PC-3 (cell line): Measurements from ENCODE around the gene KDM4C. TPM values are rescaled to one million over a fixed set of nuclear protein-coding genes. Genes with fewer than 3 reads are reported as not detected.

ENCODE experiments used
- ATAC-seq: fragments of 200-7000 bp; cut with Tn5 transposase; 2 replicates; pipeline ENCODE4 v1.9.1; 2020; ENCODE audit warnings: mild to moderate bottlenecking, moderate library complexity
- BruUV-seq: library from RNA; stranded (reverse); fragments of 400-500 nt; replicated peaks from 2 replicates; lab custom pipeline; 2021; lab: Mats Ljungman, UMichigan
- CTCF ChIA-PET: fragments of 300-600 bp; sonication (Branson Sonifier 250); formaldehyde crosslinking; loops from one replicate; lab custom pipeline; 2022; ENCODE audit warnings: antibody characterized with exemption; lab: Charles Lee
- POLR2A ChIA-PET: fragments of 300-600 bp; sonication (Branson Sonifier 250); formaldehyde crosslinking; loops from one replicate; lab custom pipeline; 2022; ENCODE audit warnings: antibody characterized with exemption; ENCODE audit not compliant: unreplicated experiment; lab: Charles Lee
- DNase-seq: peaks from one replicate; pipeline ENCODE4 v3.0.0-alpha.2; 2015
- H2AFZ ChIP-seq: fragments of 300-600 bp; sonication (generic); 2 replicates; pipeline ENCODE4 v1.6.0; 2016; ENCODE audit warnings: antibody characterized with exemption, low read length
- H3F3A ChIP-seq: fragments of 300-600 bp; sonication (generic); one replicate; pipeline ENCODE4 v1.6.0; 2017; ENCODE audit warnings: antibody characterized with exemption, low read length, control low read depth, mild to moderate bottlenecking; ENCODE audit not compliant: unreplicated experiment
- H3K27ac ChIP-seq: fragments of 300-600 bp; sonication (generic); 2 replicates; pipeline ENCODE4 v1.5.1; 2016; ENCODE audit warnings: mild to moderate bottlenecking, low read length
- H3K27me3 ChIP-seq: fragments of 300-600 bp; sonication (generic); 2 replicates; pipeline ENCODE4 v1.6.1; 2016; ENCODE audit warnings: low read length, mixed read lengths
- H3K36me3 ChIP-seq: fragments of 300-600 bp; sonication (generic); 2 replicates; pipeline ENCODE4 v1.6.1; 2016; ENCODE audit warnings: low read depth, mixed run types, low read length, mixed read lengths
- H3K4me1 ChIP-seq: fragments of 300-600 bp; sonication (generic); 2 replicates; pipeline ENCODE4 v1.5.1; 2016; ENCODE audit warnings: low read length; ENCODE audit not compliant: insufficient read depth
- H3K4me2 ChIP-seq: fragments of 300-600 bp; sonication (generic); 2 replicates; pipeline ENCODE4 v1.6.0; 2016; ENCODE audit warnings: low read length
- H3K4me3 ChIP-seq: fragments of 300-600 bp; sonication (generic); 2 replicates; pipeline ENCODE4 v1.5.1; 2016; ENCODE audit warnings: mild to moderate bottlenecking, low read length, mixed read lengths
- H3K79me2 ChIP-seq: fragments of 300-600 bp; sonication (generic); 2 replicates; pipeline ENCODE4 v1.6.1; 2017; ENCODE audit warnings: low read length, mixed read lengths
- H3K9ac ChIP-seq: fragments of 300-600 bp; sonication (generic); 2 replicates; pipeline ENCODE4 v1.6.0; 2016; ENCODE audit warnings: mild to moderate bottlenecking, low read length
- H3K9me2 ChIP-seq: fragments of 300-600 bp; sonication (generic); replicated peaks from 2 replicates; pipeline ENCODE4 v1.6.1; 2016; ENCODE audit warnings: mixed run types, low read length, mixed read lengths
- H3K9me3 ChIP-seq: fragments of 300-600 bp; sonication (generic); 2 replicates; pipeline ENCODE4 v1.6.1; 2016; ENCODE audit warnings: low read length, mixed read lengths
- H4K20me1 ChIP-seq: fragments of 300-600 bp; sonication (generic); 2 replicates; pipeline ENCODE4 v1.6.1; 2016; ENCODE audit warnings: low read length, mixed read lengths
- CTCF ChIP-seq: fragments of 300-600 bp; sonication (generic); conservative IDR thresholded peaks from 2 replicates; pipeline ENCODE4 v1.5.1; 2017; ENCODE audit warnings: antibody characterized with exemption, low read depth, mild to moderate bottlenecking, low read length
- EZH2 ChIP-seq: fragments of 300-600 bp; sonication (generic); IDR thresholded peaks from one replicate; pipeline ENCODE4 v1.6.1; 2017; ENCODE audit warnings: antibody characterized with exemption, mild to moderate bottlenecking, low read length; ENCODE audit not compliant: unreplicated experiment
- EZH2phosphoT487 ChIP-seq: fragments of 300-600 bp; sonication (generic); IDR thresholded peaks from 2 replicates; pipeline ENCODE4 v1.6.1; 2018; ENCODE audit warnings: mild to moderate bottlenecking, antibody characterized with exemption, low read length, borderline replicate concordance
- intact Hi-C: fragments of 100-400 bp; cut with micrococcal nuclease; formaldehyde crosslinking; loops from 2 replicates; pipeline ENCODE4 v1.9.0; 2023
- total RNA-seq: library from RNA; depleted of rRNA; stranded (reverse); fragments of >200 nt; gene quantifications from 2 replicates; pipeline ENCODE4 v1.2.3, GENCODE V29; 2014

Gene KDM4C
- total RNA-seq, 1 experiment from 2014 or later, result 27.0 TPM

- no peak for TF ChIP-seq EZH2phosphoT487
- Histone ChIP-seq H3K27ac (no peak overlapping the region), H3K4me3 (no peak overlapping the region), H3K9me3 (no peaks in the 10 kb centered on the region), H3K4me1 (no peaks in the 10 kb centered on the region), H2AFZ (no peak overlapping the region), H3K9ac (no peak overlapping the region), H3K79me2 (no peaks in the 10 kb centered on the region), H3K4me2 (no peak overlapping the region), H3K9me2 (no peaks in the 10 kb centered on the region), H3K27me3 (no peaks in the 10 kb centered on the region), H3F3A (no peaks in the 10 kb centered on the region), H4K20me1 (no peaks in the 10 kb centered on the region), H3K36me3 (no peaks in the 10 kb centered on the region)
- intact Hi-C loops, result no loop called here
- POLR2A ChIA-PET, result no interaction called here
- CTCF ChIA-PET, result no interaction called here
- DNase-seq (no peak), ATAC-seq (no peak)
- no TSS peak for BruUV-seq
Observed at GRCh38 chr9:7172154-7173115, 414.7 kb downstream of the KDM4C start.

GRCh38 chr9:7173139-7173538, 415.4 kb downstream of the KDM4C start:
- Histone ChIP-seq H3F3A (no peaks in the 10 kb centered on the region), H3K79me2 (no peaks in the 10 kb centered on the region), H3K27ac (no peak overlapping the region), H3K4me2 (no peak overlapping the region), H3K27me3 (no peaks in the 10 kb centered on the region), H3K9me2 (no peaks in the 10 kb centered on the region), H3K4me1 (no peaks in the 10 kb centered on the region), H3K9me3 (no peaks in the 10 kb centered on the region), H2AFZ (no peak overlapping the region), H3K9ac (no peak overlapping the region), H3K4me3 (no peak overlapping the region), H3K36me3 (no peaks in the 10 kb centered on the region), H4K20me1 (no peaks in the 10 kb centered on the region)
- ChIA-PET CTCF (no interaction called here), POLR2A (no interaction called here)
- ATAC-seq, result no peak
- intact Hi-C loops, result no loop called here
- no TSS peak for BruUV-seq
- TF ChIP-seq EZH2phosphoT487 (no peak), EZH2 (no peak), CTCF (no peak)
- no peak for DNase-seq

- CTCF ChIA-PET, result no interaction called here
- H3F3A ChIP-seq, result no peaks in the 10 kb centered on the region
Observed at GRCh38 chr9:7174301-7174700, 416.5 kb downstream of the KDM4C start.

More at GRCh38 chr9:7174301-7174700, 416.5 kb downstream of the KDM4C start:
- Histone ChIP-seq H4K20me1 (no peaks in the 10 kb centered on the region), H3K27ac (no peak overlapping the region), H3K9ac (no peak overlapping the region), H3K4me2 (no peak overlapping the region), H3K79me2 (no peaks in the 10 kb centered on the region), H3K36me3 (no peaks in the 10 kb centered on the region), H3K9me3 (no peaks in the 10 kb centered on the region), H3K9me2 (no peaks in the 10 kb centered on the region), H3K27me3 (no peaks in the 10 kb centered on the region), H3K4me3 (no peak overlapping the region), H2AFZ (no peak overlapping the region), H3K4me1 (no peaks in the 10 kb centered on the region)
- POLR2A ChIA-PET, result no interaction called here
- BruUV-seq, result no TSS peak
- DNase-seq (no peak), ATAC-seq (no peak)
- intact Hi-C loops, result no loop called here
- TF ChIP-seq CTCF, result no peak
- no peak for TF ChIP-seq EZH2phosphoT487
- no peak for TF ChIP-seq EZH2
